Trophoblast cell (in vitro differentiated cells and primary cell): Measurements from ENCODE around the gene DNTT.

Experiments used
- DNase-seq, 2 donors: peaks; one replicate each; pipeline ENCODE4 v3.0.0-alpha.2; 2016
- H2AFZ ChIP-seq: 2 replicates; pipeline ENCODE4 v1.6.1; 2013; ENCODE audit warnings: low read length, moderate library complexity, mild to moderate bottlenecking; ENCODE audit not compliant: insufficient read depth, poor library complexity
- H2AK5ac ChIP-seq: 2 replicates; pipeline ENCODE4 v1.6.1; 2013; ENCODE audit warnings: mild to moderate bottlenecking, low read length
- H2BK120ac ChIP-seq: 2 replicates; pipeline ENCODE4 v1.6.1; 2013; ENCODE audit warnings: low read length, mild to moderate bottlenecking, moderate library complexity; ENCODE audit not compliant: insufficient read depth, poor library complexity
- H2BK12ac ChIP-seq: 2 replicates; pipeline ENCODE4 v1.6.1; 2013; ENCODE audit warnings: mild to moderate bottlenecking, low read length, moderate library complexity
- H2BK5ac ChIP-seq: 2 replicates; pipeline ENCODE4 v1.6.1; 2013; ENCODE audit warnings: low read length, low read depth, moderate library complexity, mild to moderate bottlenecking; ENCODE audit not compliant: poor library complexity
- H3K14ac ChIP-seq: 2 replicates; pipeline ENCODE4 v1.6.1; 2013; ENCODE audit warnings: mild to moderate bottlenecking, low read length
- H3K18ac ChIP-seq: 2 replicates; pipeline ENCODE4 v1.6.1; 2013; ENCODE audit warnings: mild to moderate bottlenecking, low read length
- H3K23ac ChIP-seq: 2 replicates; pipeline ENCODE4 v1.6.1; 2013; ENCODE audit warnings: low read length
- H3K27ac ChIP-seq: 2 replicates; pipeline ENCODE4 v1.5.1; 2013; ENCODE audit warnings: low read depth, mild to moderate bottlenecking, inconsistent platforms, low read length, moderate library complexity
- H3K27me3 ChIP-seq: 2 replicates; pipeline ENCODE4 v1.6.1; 2013; ENCODE audit warnings: inconsistent platforms, mild to moderate bottlenecking, low read length, moderate library complexity; ENCODE audit not compliant: insufficient read depth
- H3K36me3 ChIP-seq, 2 experiments: 1 replicate in 1 of 2; 2 replicates in 1 of 2; pipeline ENCODE4 v1.6.1; 2013; ENCODE audit warnings: low read length in 2 of 2, mild to moderate bottlenecking in 2 of 2, moderate library complexity in 1 of 2; ENCODE audit not compliant: insufficient read depth in 2 of 2, control insufficient read depth in 1 of 2
- H3K4ac ChIP-seq: 2 replicates; pipeline ENCODE4 v1.6.1; 2013; ENCODE audit warnings: low read depth, mild to moderate bottlenecking, low read length, moderate library complexity
- H3K4me1 ChIP-seq, 2 experiments: 1 replicate in 1 of 2; 2 replicates in 1 of 2; pipeline ENCODE4 v1.6.1; 2013; ENCODE audit warnings: low read length in 2 of 2, mild to moderate bottlenecking in 2 of 2, moderate library complexity in 1 of 2; ENCODE audit not compliant: insufficient read depth in 2 of 2, control insufficient read depth in 1 of 2
- H3K4me2 ChIP-seq: 2 replicates; pipeline ENCODE4 v1.6.1; 2013; ENCODE audit warnings: inconsistent platforms, mild to moderate bottlenecking, low read length, moderate library complexity
- H3K4me3 ChIP-seq: 2 replicates; pipeline ENCODE4 v1.5.1; 2013; ENCODE audit warnings: mild to moderate bottlenecking, low read depth, low read length, inconsistent platforms
- H3K79me1 ChIP-seq: one replicate; pipeline ENCODE4 v1.6.1; 2013; ENCODE audit warnings: low read length
- H3K79me2 ChIP-seq: 2 replicates; pipeline ENCODE4 v1.6.1; 2013; ENCODE audit warnings: low read length, mild to moderate bottlenecking; ENCODE audit not compliant: control insufficient read depth, insufficient read depth, poor library complexity
- H3K9ac ChIP-seq: 2 replicates; pipeline ENCODE4 v1.6.1; 2013; ENCODE audit warnings: mild to moderate bottlenecking, low read length
- H3K9me3 ChIP-seq: 2 replicates; pipeline ENCODE4 v1.6.1; 2013; ENCODE audit warnings: low read depth, mild to moderate bottlenecking, control low read depth, inconsistent platforms, low read length; ENCODE audit not compliant: insufficient read depth
- H4K12ac ChIP-seq: 2 replicates; pipeline ENCODE4 v1.6.1; 2013; ENCODE audit warnings: low read depth, mild to moderate bottlenecking, low read length, moderate library complexity
- H4K8ac ChIP-seq: 2 replicates; pipeline ENCODE4 v1.6.1; 2013; ENCODE audit warnings: low read depth, mild to moderate bottlenecking, low read length, moderate library complexity
- H4K91ac ChIP-seq: one replicate; pipeline ENCODE4 v1.6.1; 2013; ENCODE audit warnings: low read depth, mild to moderate bottlenecking, low read length, moderate library complexity
- WGBS: extraction: QIAGEN DNeasy Blood & Tissue Kit; methylation state at CpG from one replicate; pipeline ENCODE4 v1.1.7; 2013; ENCODE audit warnings: missing lambda C conversion rate; ENCODE audit not compliant: insufficient read length, insufficient coverage; ENCODE audit errors: extremely low coverage; 5-methylcytosine and 5-hydroxymethylcytosine counted together

Gene DNTT

DNA sequence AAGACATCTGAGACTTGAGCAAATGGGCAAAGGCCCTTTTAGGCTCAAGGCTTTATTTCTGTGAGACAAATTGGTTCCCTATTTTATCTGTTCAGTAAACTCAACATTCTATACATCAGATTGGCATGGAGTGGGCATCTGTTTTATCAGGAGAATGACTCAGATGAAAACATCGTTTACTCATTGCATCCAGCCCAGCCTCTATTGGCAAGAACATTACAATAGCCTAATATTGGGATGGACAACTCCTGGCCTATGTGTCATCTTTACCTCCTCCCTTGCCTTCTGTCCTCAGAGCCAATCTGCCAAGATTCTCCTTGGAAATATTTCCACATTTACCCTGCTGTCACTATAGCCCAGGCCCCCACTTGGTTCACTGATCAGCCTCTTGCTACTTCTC, 27.4 kb upstream of the DNTT start:
- no peaks in the 10 kb centered on the region for H3K27me3 ChIP-seq
- no peaks in the 10 kb centered on the region for H3K36me3 ChIP-seq
- H3K79me2 ChIP-seq = no peaks in the 10 kb centered on the region
- no peak overlapping the region for H2BK12ac ChIP-seq
- H4K8ac ChIP-seq = no peak overlapping the region
- H3K79me1 ChIP-seq = no peaks in the 10 kb centered on the region
- no peak overlapping the region for H3K9ac ChIP-seq
- H3K23ac ChIP-seq = no peak overlapping the region
- no peak overlapping the region for H3K18ac ChIP-seq
- H3K4me2 ChIP-seq = no peak overlapping the region
- H3K4ac ChIP-seq = no peak overlapping the region
- no peak overlapping the region for H2BK5ac ChIP-seq
- no peak overlapping the region for H3K4me3 ChIP-seq
- no peaks in the 10 kb centered on the region for H3K9me3 ChIP-seq
- no peak overlapping the region for H2AK5ac ChIP-seq
- no peak overlapping the region for H3K27ac ChIP-seq
- no peak overlapping the region for H2AFZ ChIP-seq
- H2BK120ac ChIP-seq = no peak overlapping the region
- H4K12ac ChIP-seq = no peak overlapping the region
- no CpG with 5 or more reads among the region's 1 CpG for WGBS
- no peak overlapping the region for H4K91ac ChIP-seq
- DNase-seq = no peak
- H3K14ac ChIP-seq = no peak overlapping the region
- peaks cover 2 to 3% of the 10 kb centered on the region in 2 experiments for H3K4me1 ChIP-seq

DNA sequence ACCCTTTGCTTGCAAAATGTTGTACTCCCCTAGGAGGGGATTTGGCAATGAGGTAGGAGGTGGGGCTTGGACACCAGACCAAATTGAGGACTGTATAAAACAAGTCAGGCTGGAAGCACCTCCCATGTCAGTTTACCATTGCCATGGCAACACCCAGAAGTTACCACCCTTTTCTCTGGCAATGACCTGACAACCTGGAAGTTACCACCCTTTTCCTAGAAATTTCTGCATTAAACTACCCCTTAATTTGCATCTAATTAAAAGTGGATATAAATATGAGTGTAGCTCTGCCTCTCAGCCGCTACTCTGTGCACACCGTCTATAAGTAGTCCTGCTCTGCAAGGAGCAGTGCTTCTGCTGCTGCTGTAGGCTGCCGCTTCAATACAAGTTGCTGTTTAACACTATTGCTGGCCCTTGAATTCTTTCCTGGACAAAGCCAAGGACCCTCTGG, 25.0 kb upstream of the DNTT start:
- Histone ChIP-seq H3K23ac (no peak overlapping the region), H2AFZ (no peak overlapping the region), H3K4ac (no peak overlapping the region), H4K91ac (no peak overlapping the region), H3K79me2 (no peaks in the 10 kb centered on the region), H3K27me3 (no peaks in the 10 kb centered on the region), H2AK5ac (no peak overlapping the region), H2BK120ac (no peak overlapping the region), H4K8ac (no peak overlapping the region), H2BK5ac (no peak overlapping the region), H4K12ac (no peak overlapping the region), H3K18ac (no peak overlapping the region), H3K9ac (no peak overlapping the region), H3K4me2 (no peak overlapping the region), H2BK12ac (no peak overlapping the region), H3K36me3 (no peaks in the 10 kb centered on the region), H3K4me1 (peaks cover 3 to 7% of the 10 kb centered on the region in 2 experiments), H3K27ac (no peak overlapping the region), H3K9me3 (no peaks in the 10 kb centered on the region), H3K79me1 (peaks cover 5% of the 10 kb centered on the region), H3K14ac (no peak overlapping the region), H3K4me3 (no peak overlapping the region)
- no peak for DNase-seq
- WGBS = no CpG with 5 or more reads among the region's 3 CpGs

DNA sequence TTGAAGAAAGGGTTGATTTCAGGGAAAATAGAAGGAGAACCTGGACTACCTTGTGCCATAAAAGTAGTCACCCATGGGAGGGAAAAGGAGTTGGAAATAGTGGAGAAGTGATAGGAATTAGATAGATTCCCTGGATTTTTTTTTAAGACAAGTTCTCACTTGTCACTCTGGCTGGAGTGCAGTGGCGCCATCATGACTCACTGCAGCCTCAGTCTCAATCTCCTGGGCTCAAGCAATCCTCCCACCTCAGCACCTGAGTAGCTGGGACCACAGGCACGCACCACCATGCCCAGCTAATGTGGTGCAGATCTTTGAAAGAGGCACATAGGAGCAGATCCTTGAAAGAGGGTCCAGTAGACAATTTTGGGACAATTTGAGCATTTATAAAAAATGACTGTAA, 23.4 kb upstream of the DNTT start:
- Histone ChIP-seq H3K4me2 (no peak overlapping the region), H2AFZ (no peak overlapping the region), H3K23ac (no peak overlapping the region), H3K79me1 (peaks cover 7% of the 10 kb centered on the region), H4K12ac (no peak overlapping the region), H3K4ac (no peak overlapping the region), H4K91ac (no peak overlapping the region), H3K4me3 (no peak overlapping the region), H3K4me1 (peaks cover 3 to 7% of the 10 kb centered on the region in 2 experiments), H3K9me3 (no peaks in the 10 kb centered on the region), H3K14ac (no peak overlapping the region), H3K27me3 (no peaks in the 10 kb centered on the region), H3K18ac (no peak overlapping the region), H4K8ac (no peak overlapping the region), H3K79me2 (no peaks in the 10 kb centered on the region), H2BK5ac (no peak overlapping the region), H3K36me3 (no peaks in the 10 kb centered on the region), H2AK5ac (no peak overlapping the region), H3K9ac (no peak overlapping the region), H2BK12ac (no peak overlapping the region), H2BK120ac (no peak overlapping the region), H3K27ac (no peak overlapping the region)
- DNase-seq = peak; percentile 57 to 70
- WGBS = no CpG with 5 or more reads among the region's 2 CpGs

DNA sequence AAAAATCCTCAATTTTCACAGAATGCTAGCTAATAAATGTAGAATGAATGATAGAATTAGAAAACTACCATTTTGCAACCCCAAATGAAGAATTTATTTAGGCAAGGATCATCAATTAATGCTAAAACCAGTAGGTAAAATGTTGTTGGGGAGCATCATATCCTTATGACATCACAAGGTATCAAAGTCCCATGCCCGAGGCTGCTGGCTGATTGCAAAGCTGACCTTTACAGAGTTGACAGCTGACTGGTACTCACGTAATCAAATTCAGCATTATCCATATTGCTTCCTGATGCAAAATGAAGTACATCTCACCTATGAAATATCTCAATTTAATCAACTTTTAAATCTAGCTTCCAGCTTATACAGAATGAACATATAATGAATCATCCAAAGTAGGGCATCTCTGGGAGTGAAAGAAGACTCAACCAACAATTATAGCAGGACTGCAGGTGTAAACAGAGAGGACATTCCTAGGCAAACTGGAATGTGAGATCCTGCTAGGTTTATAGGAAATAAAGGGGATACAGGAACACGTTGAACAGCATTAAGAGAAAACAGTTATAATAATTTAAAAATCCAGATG, 22.7 kb upstream of the DNTT start:
- Histone ChIP-seq H3K9me3 (no peaks in the 10 kb centered on the region), H4K12ac (no peak overlapping the region), H2AFZ (no peak overlapping the region), H4K91ac (no peak overlapping the region), H3K27ac (no peak overlapping the region), H3K4me3 (no peak overlapping the region), H2BK12ac (no peak overlapping the region), H2BK5ac (no peak overlapping the region), H2AK5ac (no peak overlapping the region), H3K18ac (no peak overlapping the region), H3K36me3 (no peaks in the 10 kb centered on the region), H2BK120ac (no peak overlapping the region), H3K79me1 (peaks cover 7% of the 10 kb centered on the region), H3K4me1 (peaks cover 3 to 7% of the 10 kb centered on the region in 2 experiments), H4K8ac (no peak overlapping the region), H3K79me2 (no peaks in the 10 kb centered on the region), H3K23ac (no peak overlapping the region), H3K4ac (no peak overlapping the region), H3K9ac (no peak overlapping the region), H3K14ac (no peak overlapping the region), H3K4me2 (no peak overlapping the region), H3K27me3 (no peaks in the 10 kb centered on the region)
- WGBS = no CpG with 5 or more reads among the region's 3 CpGs
- DNase-seq = peak in 1 of 2 donors; percentile 41
